Measurements from ENCODE around the gene SMAD7.
A peak's percentile ranks its signal among the peaks of the same experiment; 100 is the strongest.

The SMAD7 gene

DNA sequence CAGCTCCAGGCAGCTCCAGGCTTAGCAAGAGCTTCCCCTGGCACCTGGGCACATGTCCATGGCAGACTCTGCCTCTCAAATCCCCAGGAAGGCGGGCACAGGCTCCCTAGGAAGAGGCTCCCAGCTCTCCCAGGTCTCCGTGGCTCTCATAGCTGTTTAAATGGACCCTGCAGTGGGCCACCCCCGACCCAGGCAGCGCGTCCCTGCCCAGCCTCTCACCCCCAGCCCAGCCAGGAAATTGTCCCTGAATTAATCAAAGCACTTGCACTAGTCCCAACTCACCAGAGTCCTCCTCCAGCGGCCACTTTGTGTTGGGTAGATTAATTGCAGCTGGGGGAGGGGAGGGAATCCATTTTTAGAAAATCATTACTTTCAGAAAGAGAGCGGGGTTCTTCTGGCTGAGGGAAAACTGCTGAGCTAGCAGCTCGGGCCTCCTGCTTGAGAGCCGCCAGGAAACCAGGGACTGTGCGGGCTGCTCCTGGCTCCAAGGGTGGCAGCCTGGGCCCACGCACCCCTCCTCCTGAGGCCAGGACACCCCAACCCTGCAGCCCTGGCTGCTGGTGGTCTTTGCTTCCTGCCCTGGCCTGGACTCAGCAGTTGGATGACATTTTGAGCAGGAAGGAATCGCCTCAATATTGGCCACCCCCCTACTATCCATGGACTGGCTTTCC is 36.0 kb downstream of the SMAD7 start:
- peak; percentile 63 for DNase-seq (ENCODE audit: low spot score)

DNA sequence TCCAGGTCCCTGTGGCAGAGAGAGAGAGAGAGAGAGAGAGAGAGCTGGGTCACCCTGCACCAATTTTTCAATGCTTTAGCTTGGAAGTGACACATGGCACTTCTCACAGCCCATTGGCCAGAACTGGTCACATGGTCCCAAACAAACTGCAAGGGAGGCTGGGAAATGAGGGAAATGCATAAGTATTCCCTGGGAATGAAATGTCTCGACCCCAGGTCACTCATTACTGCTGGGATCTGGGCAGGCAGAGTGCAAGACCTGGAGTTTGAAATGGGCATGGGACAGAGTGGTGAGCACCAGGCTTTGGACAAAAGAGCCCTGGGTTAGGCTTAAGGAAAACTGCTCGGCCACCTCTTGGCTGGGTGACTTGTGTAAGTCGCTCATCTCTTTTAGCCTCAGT is 37.0 kb downstream of the SMAD7 start:
- DNase-seq (ENCODE audit: low spot score), result peak; percentile 51

GRCh38 chr18:48913201-48913600 is 37.6 kb downstream of the SMAD7 start:
- DNase-seq (ENCODE audit: low spot score), result peak; percentile 42

DNA sequence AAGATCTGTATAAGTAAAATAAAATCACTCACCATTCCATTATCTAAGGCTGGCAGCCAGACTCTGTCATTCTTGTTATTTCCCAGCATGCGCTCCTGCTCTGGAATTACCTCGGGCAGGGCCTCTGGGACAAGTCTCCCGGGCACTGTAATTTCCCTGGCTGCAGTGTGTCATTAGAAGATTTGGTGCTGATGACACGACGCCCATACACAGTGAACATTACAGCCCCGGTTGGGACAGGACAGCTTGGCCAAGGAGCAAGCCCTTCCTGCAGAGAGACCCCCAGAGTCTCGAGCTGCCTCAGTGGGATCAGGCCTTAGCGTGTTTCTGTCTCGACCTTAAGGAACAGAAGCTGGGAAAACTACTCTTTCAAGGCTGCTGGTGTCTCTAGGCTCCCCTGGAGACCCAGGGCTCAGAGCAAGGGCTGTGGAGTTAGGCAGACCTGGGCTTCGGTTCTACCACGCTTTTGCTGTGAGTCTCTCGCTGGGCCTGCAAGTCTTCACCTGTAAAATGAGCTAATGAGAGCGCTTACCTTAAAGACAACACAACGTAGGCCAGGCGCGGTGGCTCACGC is 39.7 kb downstream of the SMAD7 start:
- DNase-seq (ENCODE audit: low spot score), result peak; percentile 59

GRCh38 chr18:48909721-48910120 is 41.0 kb downstream of the SMAD7 start:
- DNase-seq (ENCODE audit: low spot score), result no peak

DNA sequence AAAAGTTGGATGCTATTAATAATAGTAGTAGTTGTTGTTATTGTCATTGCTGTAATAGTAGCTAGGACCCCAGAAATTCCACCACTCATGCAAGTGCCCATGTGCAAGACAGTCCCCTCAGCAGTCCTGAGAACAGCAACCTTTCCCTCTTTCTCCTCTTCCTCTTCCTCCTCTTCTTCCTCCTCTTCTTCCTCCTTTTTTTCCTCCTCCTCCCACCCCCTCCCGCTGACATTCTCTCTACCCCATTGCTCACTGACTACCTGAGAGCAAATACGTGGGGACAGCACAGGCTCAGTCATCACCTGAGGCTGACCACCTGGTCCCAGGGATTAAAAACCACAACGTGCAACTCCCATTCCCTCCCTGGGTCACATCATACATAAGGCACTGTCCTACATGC is 41.8 kb downstream of the SMAD7 start:
- DNase-seq (ENCODE audit: low spot score), result no peak

DNA sequence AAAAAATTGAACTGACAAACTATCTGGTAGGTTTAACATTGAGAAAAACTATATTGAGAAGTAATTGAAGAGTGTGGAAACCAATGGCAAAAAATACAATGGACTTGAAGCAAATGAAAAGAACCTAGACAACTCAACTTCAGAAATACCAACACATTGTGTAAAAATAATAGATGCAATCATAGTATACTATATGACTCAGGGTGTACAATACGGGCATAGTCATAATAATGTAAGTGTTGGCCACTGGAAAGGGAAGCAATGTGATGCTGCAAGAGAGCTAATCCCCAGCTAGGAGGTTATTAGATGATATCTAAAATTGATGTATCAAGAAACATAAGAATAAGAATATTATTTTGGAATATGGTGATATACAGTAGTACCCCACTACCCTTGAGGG is 45.3 kb downstream of the SMAD7 start:
- DNase-seq (ENCODE audit: low spot score), result no peak

DNA sequence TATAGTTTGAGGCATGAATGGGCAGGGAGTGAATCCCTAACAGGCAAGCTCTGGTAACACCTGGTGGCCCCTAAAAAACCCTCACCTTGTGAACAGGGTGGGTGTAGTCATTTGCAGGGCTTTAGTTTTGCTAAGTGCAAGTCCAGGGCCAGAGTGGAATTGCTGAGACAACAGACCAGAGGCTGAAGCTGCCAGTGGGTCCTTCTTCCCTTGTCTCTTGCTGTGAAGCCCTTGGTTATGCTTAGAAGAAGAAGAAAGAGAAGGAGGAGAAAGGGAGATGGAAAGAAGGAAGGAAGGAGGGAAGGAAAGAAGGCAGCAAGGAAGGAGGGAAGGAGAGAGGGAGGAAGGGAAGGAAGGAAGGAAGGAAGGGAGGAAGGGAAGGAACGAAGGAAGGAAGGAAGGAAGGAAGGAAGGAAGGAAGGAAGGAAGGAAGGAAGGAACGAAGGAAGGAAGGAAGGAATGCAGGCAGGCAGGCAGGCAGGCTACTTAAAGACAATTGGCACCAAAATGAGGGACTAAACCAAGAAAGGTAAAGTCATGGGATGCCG is 45.8 kb downstream of the SMAD7 start:
- no peak for DNase-seq (ENCODE audit: low spot score)

- no peak for DNase-seq (ENCODE audit: low spot score)
Measured at GRCh38 chr18:48904091-48904490, 46.7 kb downstream of the SMAD7 start.

- peak; percentile 62 for DNase-seq (ENCODE audit: low spot score)
Measured at GRCh38 chr18:48902856-48903601, 47.7 kb downstream of the SMAD7 start.

- DNase-seq (ENCODE audit: low spot score), result peak; percentile 91
Measured at GRCh38 chr18:48902023-48902855, 48.5 kb downstream of the SMAD7 start.

DNA sequence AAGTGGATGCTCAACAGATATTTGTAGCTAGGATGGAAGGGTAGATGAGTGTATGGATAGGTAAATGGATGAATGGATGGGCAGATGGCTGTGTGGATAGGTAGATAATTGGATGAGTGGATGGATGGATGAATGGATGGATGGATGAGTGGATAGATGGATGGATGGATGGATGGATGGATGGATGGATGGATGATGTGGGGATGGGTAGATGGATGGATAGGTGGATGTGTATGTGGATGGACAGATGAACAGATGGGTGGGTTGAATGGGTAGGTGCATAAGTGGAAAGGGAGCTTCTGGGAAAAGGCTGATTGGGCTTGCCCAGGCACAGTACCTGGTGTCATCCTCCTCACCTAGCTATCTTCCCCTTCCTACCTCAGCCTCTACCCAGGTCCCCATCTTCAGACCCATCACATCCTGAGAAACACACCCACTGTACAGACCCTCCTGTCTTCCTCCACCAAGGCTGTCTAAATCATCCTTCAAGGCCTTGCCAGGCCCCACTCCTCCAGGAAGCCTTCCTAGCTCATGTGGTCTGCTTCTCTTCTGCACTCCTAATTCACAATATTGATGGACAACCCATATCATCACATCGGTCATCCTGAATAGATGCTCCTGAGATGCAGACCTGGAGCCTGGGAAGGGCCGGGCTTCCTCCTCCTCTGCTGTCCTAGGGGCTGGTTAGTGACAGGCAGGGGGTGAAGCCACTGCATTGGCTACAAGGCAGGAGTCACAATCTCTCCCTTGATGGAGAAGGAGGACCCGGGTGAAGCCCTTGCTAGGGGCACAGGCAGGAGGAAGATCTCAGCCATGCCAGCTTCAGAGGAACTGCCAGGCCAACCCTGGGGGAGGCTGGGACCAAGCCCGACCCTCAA is 49.4 kb downstream of the SMAD7 start:
- no peak for DNase-seq (ENCODE audit: low spot score)

DNA sequence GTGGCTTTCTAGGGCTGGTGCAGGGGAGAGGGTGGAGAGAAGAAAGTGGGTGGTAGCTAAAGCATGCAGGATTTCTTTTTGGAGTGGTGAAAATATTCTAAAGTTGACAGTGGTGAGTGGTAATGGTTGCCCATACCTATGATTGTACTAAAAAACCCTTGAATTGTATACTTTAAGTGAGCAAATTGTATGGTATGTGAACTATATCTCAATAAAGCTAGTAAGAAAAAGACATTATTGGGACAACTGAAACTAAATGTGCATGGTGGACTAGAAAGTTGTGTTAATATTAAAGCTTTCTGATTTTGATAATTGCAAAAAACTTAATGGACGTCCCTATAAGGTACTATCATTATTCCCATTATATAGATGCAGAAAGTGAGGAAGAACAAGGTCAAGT is 50.3 kb downstream of the SMAD7 start:
- DNase-seq (ENCODE audit: low spot score), result no peak

DNA sequence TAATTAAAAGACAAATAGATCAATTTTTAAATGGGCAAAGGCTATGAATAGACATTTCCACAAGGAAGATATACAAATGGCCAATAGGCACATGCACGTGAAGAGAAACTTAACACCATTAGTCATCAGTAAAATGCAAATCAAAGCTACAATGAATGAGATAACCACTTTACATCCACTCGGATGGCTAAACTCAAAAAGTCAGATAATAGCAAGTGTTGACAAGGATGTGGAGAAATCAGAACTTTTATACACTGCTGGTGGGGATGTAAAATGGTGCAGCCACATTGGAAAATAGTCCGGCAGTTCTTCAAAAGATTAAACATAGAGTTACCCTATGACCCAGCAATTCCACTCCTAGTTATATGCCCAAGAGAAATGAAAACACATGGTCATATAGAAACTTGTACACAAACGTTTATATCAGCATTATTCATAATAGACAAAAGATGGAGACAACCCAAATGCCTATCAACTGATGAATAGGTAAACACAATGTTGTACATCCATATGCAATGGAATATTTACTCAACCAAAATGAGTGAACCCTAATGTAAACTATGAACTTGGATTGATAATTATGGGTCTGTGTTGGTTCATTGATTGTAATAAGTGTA is 51.1 kb downstream of the SMAD7 start:
- no peak for DNase-seq (ENCODE audit: low spot score)

GRCh38 chr18:48898521-48898920 is 52.2 kb downstream of the SMAD7 start:
- DNase-seq (ENCODE audit: low spot score), result no peak

- DNase-seq (ENCODE audit: low spot score), result no peak
Measured at GRCh38 chr18:48897531-48897930, 53.2 kb downstream of the SMAD7 start.

DNA sequence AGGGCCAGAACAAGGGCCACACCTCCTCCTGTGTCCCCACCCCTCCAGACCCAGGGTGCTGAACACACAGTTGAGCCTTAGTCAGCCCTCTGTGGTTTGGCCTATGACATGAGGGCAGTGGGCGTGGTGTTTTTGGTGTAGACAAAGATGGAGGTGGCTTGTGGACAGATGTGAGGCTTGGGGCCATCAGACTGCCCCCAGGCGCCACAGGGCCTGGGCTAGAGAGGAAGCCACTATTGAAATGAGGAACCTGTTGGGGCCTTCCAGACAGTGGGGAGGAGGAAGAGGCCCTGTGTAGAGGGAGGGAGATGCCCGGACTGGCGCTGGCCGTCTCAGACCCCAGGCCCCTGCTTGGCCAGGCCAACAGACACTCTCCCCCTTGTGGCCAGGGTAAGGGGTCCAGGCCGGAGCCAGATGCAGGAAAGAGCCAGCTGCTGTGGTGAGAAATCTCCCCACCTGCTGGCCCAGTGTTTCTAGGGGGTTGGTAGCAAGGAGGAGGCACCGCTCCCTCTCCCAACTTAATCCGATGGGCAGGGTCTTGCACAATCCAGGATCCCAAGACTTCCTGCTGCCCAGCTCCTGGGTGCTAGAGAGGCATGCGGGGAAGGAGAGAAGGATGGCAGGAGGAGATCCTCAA is 53.8 kb downstream of the SMAD7 start:
- peak; percentile 66 for DNase-seq (ENCODE audit: low spot score)

DNA sequence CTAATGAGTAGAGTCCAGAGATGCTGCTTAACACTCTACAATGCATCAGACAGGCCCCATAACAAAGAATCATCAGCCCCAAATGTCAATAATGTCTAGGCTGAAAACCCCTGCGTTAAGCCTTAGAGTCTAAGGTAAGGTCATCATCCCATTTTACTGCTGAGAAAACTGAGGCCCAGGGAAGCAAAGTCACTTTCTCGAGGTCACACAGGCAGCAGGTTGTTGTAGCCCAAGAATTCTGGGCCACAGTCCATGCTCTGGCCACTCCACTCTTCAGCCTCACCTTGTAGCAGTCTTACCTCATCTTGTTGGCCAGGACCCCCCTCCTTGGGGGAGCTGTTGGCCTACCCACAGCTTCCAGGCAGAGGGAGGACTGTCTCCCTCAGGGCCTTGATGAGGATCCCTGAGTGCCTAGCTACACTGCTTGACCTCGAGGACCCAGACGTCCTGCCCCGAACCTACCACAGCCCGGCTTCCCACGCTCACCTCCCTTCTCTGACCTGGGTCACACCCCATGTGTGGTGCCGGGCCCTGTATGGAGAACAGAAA is 54.4 kb downstream of the SMAD7 start:
- DNase-seq (ENCODE audit: low spot score), result no peak

DNA sequence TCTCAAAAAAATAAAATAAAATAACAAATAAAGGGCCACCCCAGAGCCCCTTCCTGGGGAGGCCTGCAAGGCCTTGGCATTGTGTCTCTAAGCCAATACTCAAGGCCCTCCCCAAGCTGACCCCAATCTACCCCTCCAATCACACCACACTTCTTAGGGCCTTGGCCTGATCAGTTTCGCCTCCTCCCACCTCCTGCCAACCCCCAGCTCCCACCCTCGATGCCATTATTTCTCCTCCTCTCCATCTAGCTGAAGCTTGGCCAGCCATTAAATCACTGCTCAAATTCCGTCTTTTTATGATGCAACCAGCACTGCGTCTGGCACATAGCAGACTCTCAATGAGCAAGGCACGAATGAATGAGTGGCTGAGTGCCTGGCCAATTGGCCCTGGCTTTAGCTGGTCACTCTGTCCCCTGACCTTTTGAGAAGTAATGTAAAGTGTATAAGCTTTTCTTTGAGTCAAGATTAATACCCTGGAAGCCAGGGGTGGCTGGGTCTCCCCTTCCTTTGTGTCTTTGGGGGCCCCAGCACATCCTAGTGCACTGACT is 55.9 kb downstream of the SMAD7 start:
- peak; percentile 42 for DNase-seq (ENCODE audit: low spot score)
